Keratinocyte (primary cell): ENCODE measurements around the gene KLHL22.

Experiments used
- EZH2 ChIP-seq: IDR thresholded peaks from one replicate; pipeline ENCODE4 v1.6.1; 2012; ENCODE audit warnings: inconsistent platforms, mild to moderate bottlenecking, low read length, moderate library complexity
- TF ChIP-seq, protein P1 (sequence below), 3 experiments: IDR thresholded peaks in 1 of 3; conservative IDR thresholded peaks in 1 of 3; optimal IDR thresholded peaks in 1 of 3; 2 replicates in 2 of 3; 3 replicates in 1 of 3; pipeline versions ENCODE3 to v1.5.1; 2011; ENCODE audit warnings: low read length in 3 of 3, mild to moderate bottlenecking in 3 of 3, moderate library complexity in 2 of 3, control low read depth in 1 of 3, inconsistent platforms in 1 of 3; ENCODE audit not compliant: insufficient read depth in 2 of 3; ENCODE audit errors: extremely low read depth in 1 of 3

GRCh38 chr22:20479612-20480196 is 15.9 kb downstream of the KLHL22 start:
- TF ChIP-seq, protein P1, sequence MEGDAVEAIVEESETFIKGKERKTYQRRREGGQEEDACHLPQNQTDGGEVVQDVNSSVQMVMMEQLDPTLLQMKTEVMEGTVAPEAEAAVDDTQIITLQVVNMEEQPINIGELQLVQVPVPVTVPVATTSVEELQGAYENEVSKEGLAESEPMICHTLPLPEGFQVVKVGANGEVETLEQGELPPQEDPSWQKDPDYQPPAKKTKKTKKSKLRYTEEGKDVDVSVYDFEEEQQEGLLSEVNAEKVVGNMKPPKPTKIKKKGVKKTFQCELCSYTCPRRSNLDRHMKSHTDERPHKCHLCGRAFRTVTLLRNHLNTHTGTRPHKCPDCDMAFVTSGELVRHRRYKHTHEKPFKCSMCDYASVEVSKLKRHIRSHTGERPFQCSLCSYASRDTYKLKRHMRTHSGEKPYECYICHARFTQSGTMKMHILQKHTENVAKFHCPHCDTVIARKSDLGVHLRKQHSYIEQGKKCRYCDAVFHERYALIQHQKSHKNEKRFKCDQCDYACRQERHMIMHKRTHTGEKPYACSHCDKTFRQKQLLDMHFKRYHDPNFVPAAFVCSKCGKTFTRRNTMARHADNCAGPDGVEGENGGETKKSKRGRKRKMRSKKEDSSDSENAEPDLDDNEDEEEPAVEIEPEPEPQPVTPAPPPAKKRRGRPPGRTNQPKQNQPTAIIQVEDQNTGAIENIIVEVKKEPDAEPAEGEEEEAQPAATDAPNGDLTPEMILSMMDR (optimal IDR thresholded peaks at IDR 0.05 in 1 of 3, IDR thresholded peaks at IDR 0.05 in 1 of 3, conservative IDR thresholded peaks at IDR 0.05 in 1 of 3; ENCODE audit: extremely low read depth in 1 of 3, insufficient read depth in 2 of 3, low read length in 3 of 3), result no peak
- TF ChIP-seq EZH2, result no peak
